Keratinocyte (primary cell): ENCODE measurements around the gene OSBPL10. TPM values are rescaled to one million over a fixed set of nuclear protein-coding genes. Genes with fewer than 3 reads are reported as not detected.
A peak's percentile ranks its signal among the peaks of the same experiment; 100 is the strongest.

ENCODE experiments used
- DNase-seq: peaks from one replicate; pipeline ENCODE4 v3.0.0-alpha.2; 2011; ENCODE audit warnings: low read depth, missing footprints, low spot score
- FAIRE-seq: peaks from 2 replicates; lab custom pipeline; 2011; peaks lifted over from hg19 to GRCh38; lab: Jason Lieb, UNC
- H2AFZ ChIP-seq: 2 replicates; pipeline ENCODE4 v1.6.0; 2012; ENCODE audit warnings: low read length, control low read depth, inconsistent platforms; ENCODE audit not compliant: control insufficient read depth
- H3K27ac ChIP-seq: 2 replicates; pipeline ENCODE4 v1.5.1; 2011; ENCODE audit warnings: low read length; ENCODE audit not compliant: control insufficient read depth, insufficient read depth
- H3K27me3 ChIP-seq: 3 replicates; pipeline ENCODE4 v1.6.0; 2011; ENCODE audit warnings: low read length; ENCODE audit not compliant: control insufficient read depth, insufficient read depth; ENCODE audit errors: extremely low read depth
- H3K36me3 ChIP-seq, 2 experiments: 2 replicates in 1 of 2; 3 replicates in 1 of 2; pipeline ENCODE4 v1.5.1; 2011; ENCODE audit warnings: low read length in 2 of 2, mild to moderate bottlenecking in 1 of 2; ENCODE audit not compliant: control insufficient read depth in 2 of 2, insufficient read depth in 2 of 2; ENCODE audit errors: extremely low read depth in 1 of 2
- H3K4me1 ChIP-seq: 3 replicates; pipeline ENCODE4 v1.5.1; 2011; ENCODE audit warnings: low read length; ENCODE audit not compliant: control insufficient read depth, insufficient read depth; ENCODE audit errors: extremely low read depth
- H3K4me2 ChIP-seq: 3 replicates; pipeline ENCODE4 v1.6.0; 2011; ENCODE audit warnings: low read depth, low read length; ENCODE audit not compliant: control insufficient read depth, insufficient read depth; ENCODE audit errors: extremely low read depth
- H3K4me3 ChIP-seq, 3 experiments: fragments of 200-600 bp in 1 of 3; sonication (generic) in 1 of 3; 2 replicates in 2 of 3; 3 replicates in 1 of 3; pipeline ENCODE4 v1.5.1; 2011 to 2016; ENCODE audit warnings: low read length in 3 of 3, mild to moderate bottlenecking in 3 of 3, control low read depth in 2 of 3, inconsistent platforms in 1 of 3, low read depth in 1 of 3, mixed read lengths in 1 of 3, mixed run types in 1 of 3, moderate library complexity in 1 of 3; ENCODE audit not compliant: control insufficient read depth in 2 of 3, insufficient read depth in 2 of 3; ENCODE audit errors: extremely low read depth in 1 of 3
- H3K79me2 ChIP-seq: 2 replicates; pipeline ENCODE4 v1.6.0; 2012; ENCODE audit warnings: low read length; ENCODE audit not compliant: control insufficient read depth, insufficient read depth
- H3K9ac ChIP-seq: 3 replicates; pipeline ENCODE4 v1.6.0; 2011; ENCODE audit warnings: low read length; ENCODE audit not compliant: control insufficient read depth, insufficient read depth; ENCODE audit errors: extremely low read depth
- H3K9me1 ChIP-seq: 3 replicates; pipeline ENCODE4 v1.6.0; 2011; ENCODE audit warnings: low read length; ENCODE audit not compliant: control insufficient read depth, insufficient read depth; ENCODE audit errors: extremely low read depth
- H3K9me3 ChIP-seq: 2 replicates; pipeline ENCODE4 v1.5.1; 2012; ENCODE audit warnings: low read depth, low read length; ENCODE audit not compliant: control insufficient read depth
- H4K20me1 ChIP-seq: 3 replicates; pipeline ENCODE4 v1.6.0; 2011; ENCODE audit warnings: low read length; ENCODE audit not compliant: control insufficient read depth, insufficient read depth; ENCODE audit errors: extremely low read depth
- CTCF ChIP-seq, 3 experiments: IDR thresholded peaks in 1 of 3; conservative IDR thresholded peaks in 1 of 3; optimal IDR thresholded peaks in 1 of 3; 2 replicates in 2 of 3; 3 replicates in 1 of 3; pipeline versions ENCODE3 to v1.5.1; 2011; ENCODE audit warnings: low read length in 3 of 3, mild to moderate bottlenecking in 3 of 3, moderate library complexity in 2 of 3, control low read depth in 1 of 3, inconsistent platforms in 1 of 3; ENCODE audit not compliant: insufficient read depth in 2 of 3; ENCODE audit errors: extremely low read depth in 1 of 3
- EZH2 ChIP-seq: IDR thresholded peaks from one replicate; pipeline ENCODE4 v1.6.1; 2012; ENCODE audit warnings: inconsistent platforms, mild to moderate bottlenecking, low read length, moderate library complexity
- dilution Hi-C: fragments of 300-500 bp; cut with MboI; formaldehyde crosslinking; loops from one replicate; pipeline ENCODE4 v1.7.0; 2020; ENCODE audit warnings: low sequenced_read_pairs; ENCODE audit not compliant: extremely low pct_ligation_motif_present
- polyA plus RNA-seq, 5 experiments: library from polyadenylated mRNA; depleted of rRNA in 3 of 5; stranded (reverse) in 3 of 5; stranded (forward) in 1 of 5; unstranded in 1 of 5; fragments of >200 nt; gene quantifications; 1 replicate in 1 of 5; 2 replicates in 3 of 5; 3 replicates in 1 of 5; pipeline versions ENCODE4 v1.2.1 to v1.2.3, GENCODE V29; 2011 to 2012; ENCODE audit warnings: missing spikeins in 2 of 5, low read depth in 1 of 5, low replicate concordance in 1 of 5

The OSBPL10 gene
- polyA plus RNA-seq, 1 donor (not counting 4 experiments of a cell fraction or from before 2014, with no cell fraction given), result 50.1 TPM

- Histone ChIP-seq H3K4me3 (no peak overlapping the region), H3K9ac (peak overlapping the region; percentile 79), H3K79me2 (peaks cover 57% of the 10 kb centered on the region), H3K9me1 (no peaks in the 10 kb centered on the region), H3K36me3 (peaks cover 0 to 9% of the 10 kb centered on the region in 2 experiments), H3K4me2 (peak overlapping the region; percentile 66), H4K20me1 (no peaks in the 10 kb centered on the region), H3K9me3 (no peaks in the 10 kb centered on the region), H3K27me3 (no peaks in the 10 kb centered on the region), H2AFZ (no peak overlapping the region), H3K4me1 (peaks cover 81% of the 10 kb centered on the region), H3K27ac (peak overlapping the region; percentile 97)
- no peak for TF ChIP-seq CTCF (optimal IDR thresholded peaks at IDR 0.05 in 1 of 3, IDR thresholded peaks at IDR 0.05 in 1 of 3, conservative IDR thresholded peaks at IDR 0.05 in 1 of 3; ENCODE audit: extremely low read depth in 1 of 3, insufficient read depth in 2 of 3, low read length in 3 of 3)
- TF ChIP-seq EZH2, result no peak
- dilution Hi-C loops, result no loop called here
- peak; percentile 29 for FAIRE-seq
- no peak for DNase-seq
Observed at GRCh38 chr3:31892916-31893573, 88.0 kb downstream of the OSBPL10 start.

- DNase-seq (no peak), FAIRE-seq (peak; percentile 43)
- H3K4me1 ChIP-seq, result peaks cover 81% of the 10 kb centered on the region
- H3K4me3 ChIP-seq, result no peak overlapping the region
- TF ChIP-seq CTCF (optimal IDR thresholded peaks at IDR 0.05 in 1 of 3, IDR thresholded peaks at IDR 0.05 in 1 of 3, conservative IDR thresholded peaks at IDR 0.05 in 1 of 3; ENCODE audit: extremely low read depth in 1 of 3, insufficient read depth in 2 of 3, low read length in 3 of 3), result no peak
- TF ChIP-seq EZH2, result no peak
- H3K4me2 ChIP-seq, result peak overlapping the region; percentile 66
- H3K9ac ChIP-seq, result peak overlapping the region; percentile 79
- no peak overlapping the region for H2AFZ ChIP-seq
- H4K20me1 ChIP-seq, result no peaks in the 10 kb centered on the region
- H3K79me2 ChIP-seq, result peaks cover 59% of the 10 kb centered on the region
- no peaks in the 10 kb centered on the region for H3K9me1 ChIP-seq
- H3K36me3 ChIP-seq, result peaks cover 0 to 9% of the 10 kb centered on the region in 2 experiments
- no peaks in the 10 kb centered on the region for H3K27me3 ChIP-seq
- no peaks in the 10 kb centered on the region for H3K9me3 ChIP-seq
- H3K27ac ChIP-seq, result peak overlapping the region; percentile 97
- dilution Hi-C loops, result no loop called here
Observed at GRCh38 chr3:31892500-31892899, 88.6 kb downstream of the OSBPL10 start.
